MM.1S (cell line): ENCODE data around the gene SLC15A2.

Source experiments
- CTCF ChIP-seq: fragments of 300-600 bp; sonication (generic); IDR thresholded peaks from 2 replicates; pipeline ENCODE4 v1.5.1; 2016; ENCODE audit warnings: antibody characterized with exemption, low read length, mixed read lengths
- EZH2 ChIP-seq: fragments of 300-600 bp; sonication (generic); optimal IDR thresholded peaks from 2 replicates; pipeline ENCODE3; 2017; ENCODE audit warnings: low read depth, mild to moderate bottlenecking, antibody characterized with exemption, low read length, mixed read lengths

DNA sequence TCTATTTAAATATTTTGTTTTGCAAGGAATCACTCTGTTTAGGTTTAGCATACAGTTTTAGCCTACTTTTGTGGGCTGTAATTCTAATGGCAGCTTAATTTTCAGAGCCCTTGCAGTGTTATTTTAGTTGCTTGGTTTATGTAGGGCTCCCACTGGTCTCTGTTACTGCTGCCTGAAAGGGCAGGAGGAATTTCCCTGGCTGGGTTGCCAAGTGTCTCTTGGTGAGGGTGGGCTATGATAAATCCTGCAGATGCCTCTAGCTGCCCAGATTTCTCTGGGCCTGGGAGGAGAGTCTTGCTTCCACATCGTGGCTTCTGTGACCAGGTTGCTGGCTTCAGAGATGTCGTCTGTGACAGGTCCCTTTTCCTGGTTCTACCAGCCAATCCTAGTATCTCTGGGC, 91.6 kb downstream of the SLC15A2 start:
- TF ChIP-seq CTCF (no peak), EZH2 (no peak)
